HG03095 (cell line): ENCODE data around the gene DOK4.
"Not testable (repeated sequence)": the region's sequence is repeated elsewhere in the genome, so short reads cannot be mapped to it uniquely, and the experiment has no call there.

Source experiments
- ATAC-seq: cut with Tn5 transposase; IDR thresholded peaks from one replicate; pipeline ENCODE4 v1.9.1; 2021; ENCODE audit warnings: moderate library complexity; ENCODE audit not compliant: unreplicated experiment

The DOK4 gene

GRCh38 chr16:57452021-57452420 is 34.3 kb downstream of the DOK4 start:
- no peak for ATAC-seq

- ATAC-seq: peak; percentile 99
These were observed 38.9 kb downstream of the DOK4 start, which contains the start of the genes CIAPIN1 and COQ9 for GRCh38 chr16:57447186-57447962. Gene CIAPIN1 (minus strand): TSS chr16:57447385. CDS start chr16:57440928, 6,457 bp downstream. Gene COQ9 (plus strand): TSS chr16:57447479. CDS start chr16:57447506, 27 bp downstream.

GRCh38 chr16:57446531-57447185 is 39.6 kb downstream of the DOK4 start:
- ATAC-seq: peak; percentile 13

- ATAC-seq: no peak
These were observed 40.8 kb downstream of the DOK4 start for GRCh38 chr16:57445510-57445909.

- ATAC-seq: no peak
These were observed 41.6 kb downstream of the DOK4 start for GRCh38 chr16:57444711-57445110.

GRCh38 chr16:57440551-57440950 is 45.7 kb downstream of the DOK4 start:
- ATAC-seq: not testable (repeated sequence)

- not testable (repeated sequence) for ATAC-seq
These were observed 46.3 kb downstream of the DOK4 start for GRCh38 chr16:57439947-57440346.

- ATAC-seq: no peak
These were observed 50.5 kb downstream of the DOK4 start for GRCh38 chr16:57435838-57436237.

GRCh38 chr16:57434003-57434402 is 52.3 kb downstream of the DOK4 start:
- ATAC-seq: no peak

- ATAC-seq: no peak
These were observed 53.3 kb downstream of the DOK4 start for GRCh38 chr16:57432989-57433388.

- no peak for ATAC-seq
These were observed 53.8 kb downstream of the DOK4 start for GRCh38 chr16:57432505-57432904.

- ATAC-seq: no peak
These were observed 55.3 kb downstream of the DOK4 start for GRCh38 chr16:57430955-57431354.

GRCh38 chr16:57427824-57428223 is 58.5 kb downstream of the DOK4 start:
- ATAC-seq: no peak

GRCh38 chr16:57427307-57427706 is 59.0 kb downstream of the DOK4 start:
- no peak for ATAC-seq

GRCh38 chr16:57426356-57426755 is 59.9 kb downstream of the DOK4 start:
- no peak for ATAC-seq

- ATAC-seq: no peak
These were observed 61.7 kb downstream of the DOK4 start for GRCh38 chr16:57424583-57424982.

GRCh38 chr16:57423152-57423551 is 63.1 kb downstream of the DOK4 start:
- ATAC-seq: no peak

- no peak for ATAC-seq
These were observed 64.0 kb downstream of the DOK4 start for GRCh38 chr16:57422026-57422944.
